NCI-H526 (cell line): ENCODE results near the gene PRSS38.

Source experiments
- DNase-seq, 2 experiments: peaks; one replicate each; lab custom pipeline; 2025; lab: John Stamatoyannopoulos, UW

PRSS38 gene

DNA sequence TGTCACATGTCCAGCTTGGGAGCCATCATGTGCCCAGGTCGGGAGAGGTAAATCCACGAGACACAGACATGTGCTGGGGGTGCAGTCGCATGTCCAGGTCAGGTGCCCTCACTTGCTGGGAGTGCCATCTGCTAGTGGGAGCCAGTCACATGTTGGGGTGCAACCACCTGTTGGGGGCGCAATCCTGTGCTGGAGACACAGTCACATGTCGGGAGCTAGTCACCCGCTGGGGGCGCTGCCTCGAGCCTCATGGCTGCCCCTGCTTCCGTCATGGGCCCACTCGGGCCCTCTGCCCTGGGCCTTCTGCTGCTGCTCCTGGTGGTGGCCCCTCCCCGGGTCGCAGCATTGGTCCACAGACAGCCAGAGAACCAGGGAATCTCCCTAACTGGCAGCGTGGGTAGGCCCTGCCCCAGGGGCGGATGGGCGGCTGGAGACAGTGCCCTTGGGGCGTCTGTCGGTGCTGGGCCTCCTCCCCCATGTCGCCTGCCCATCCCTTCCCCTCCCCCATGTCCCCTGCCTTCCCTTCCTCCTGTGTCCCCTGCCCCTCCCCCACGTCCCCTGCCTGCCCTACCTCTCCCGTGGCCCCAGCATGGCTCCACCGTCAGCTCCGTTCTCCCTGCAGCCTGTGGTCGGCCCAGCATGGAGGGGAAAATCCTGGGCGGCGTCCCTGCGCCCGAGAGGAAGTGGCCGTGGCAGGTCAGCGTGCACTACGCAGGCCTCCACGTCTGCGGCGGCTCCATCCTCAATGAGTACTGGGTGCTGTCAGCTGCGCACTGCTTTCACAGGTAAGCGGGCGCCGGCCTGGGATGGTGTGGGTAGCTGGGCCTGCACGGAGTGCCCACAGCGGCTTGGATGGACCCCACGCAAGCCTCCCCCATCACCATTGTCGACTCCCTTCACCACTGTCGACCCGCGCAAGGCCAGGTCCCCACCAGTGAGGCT lies at the start of gene PRSS38:
TSS of gene PRSS38 (plus strand) at position 208 of the 942 bp plus-strand sequence. CDS start at position 250, 42 bp downstream.
- no peak for DNase-seq

DNA sequence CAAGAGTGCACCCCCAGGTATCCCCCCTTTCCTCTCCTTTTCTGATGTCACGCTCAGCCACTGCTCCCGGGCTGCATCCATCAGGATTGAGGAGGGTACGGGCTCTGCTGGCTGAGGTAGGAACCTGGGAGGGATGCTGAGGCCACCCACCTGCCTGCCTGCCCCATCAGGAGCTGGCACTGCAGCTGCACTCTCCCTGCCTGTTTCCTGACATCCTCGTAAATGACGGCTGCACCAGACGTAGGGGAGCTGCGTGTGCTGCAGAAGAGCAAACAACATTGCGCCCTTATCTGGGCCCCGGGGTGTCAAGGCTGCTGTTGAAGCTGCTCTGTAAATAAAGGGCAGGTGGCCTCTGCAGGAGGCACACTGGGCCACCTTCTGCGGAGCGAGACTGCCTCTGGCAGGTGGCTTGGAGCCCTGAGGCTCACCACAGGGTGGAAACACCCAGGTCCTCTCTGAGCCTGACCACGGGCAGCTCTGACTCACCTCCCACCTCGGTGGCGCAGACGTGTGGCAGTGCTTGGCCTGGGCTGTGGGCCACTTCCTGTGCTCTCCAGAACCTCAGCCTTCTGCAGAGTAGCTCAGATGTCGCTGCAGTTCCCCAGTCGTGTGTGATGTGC lies 49.4 kb upstream of the PRSS38 start:
- no peak for DNase-seq

DNA sequence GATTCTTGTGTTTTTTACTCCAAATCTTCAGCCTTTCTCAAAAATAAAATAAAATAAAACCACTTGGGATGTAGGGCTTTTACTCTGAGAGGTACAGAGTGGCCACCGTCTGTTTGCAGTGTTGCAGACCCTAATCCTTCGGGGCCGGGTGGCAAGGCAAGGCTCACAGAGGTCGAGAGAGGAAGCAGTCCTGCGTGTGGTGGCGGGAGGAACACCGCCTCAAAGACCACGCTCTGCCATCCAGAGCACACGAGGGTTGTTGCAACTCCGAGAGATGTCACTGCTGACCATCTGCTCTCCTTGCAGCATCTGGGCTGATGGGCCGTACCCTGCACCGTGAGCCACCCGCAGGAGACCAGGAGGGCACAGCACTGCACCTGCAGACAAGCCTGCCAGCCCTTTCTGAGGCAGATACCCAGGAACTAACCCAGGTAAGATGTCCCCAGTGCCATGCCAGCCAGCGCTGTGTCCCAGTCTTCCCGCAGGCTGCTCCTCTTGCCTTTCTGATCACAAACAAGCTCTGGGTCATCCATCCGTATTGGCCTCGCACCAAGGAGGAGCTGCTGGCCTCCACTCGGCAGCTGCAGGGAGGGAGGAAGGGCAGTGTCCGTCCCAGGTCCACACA lies 48.7 kb upstream of the PRSS38 start:
- DNase-seq: no peak

DNA sequence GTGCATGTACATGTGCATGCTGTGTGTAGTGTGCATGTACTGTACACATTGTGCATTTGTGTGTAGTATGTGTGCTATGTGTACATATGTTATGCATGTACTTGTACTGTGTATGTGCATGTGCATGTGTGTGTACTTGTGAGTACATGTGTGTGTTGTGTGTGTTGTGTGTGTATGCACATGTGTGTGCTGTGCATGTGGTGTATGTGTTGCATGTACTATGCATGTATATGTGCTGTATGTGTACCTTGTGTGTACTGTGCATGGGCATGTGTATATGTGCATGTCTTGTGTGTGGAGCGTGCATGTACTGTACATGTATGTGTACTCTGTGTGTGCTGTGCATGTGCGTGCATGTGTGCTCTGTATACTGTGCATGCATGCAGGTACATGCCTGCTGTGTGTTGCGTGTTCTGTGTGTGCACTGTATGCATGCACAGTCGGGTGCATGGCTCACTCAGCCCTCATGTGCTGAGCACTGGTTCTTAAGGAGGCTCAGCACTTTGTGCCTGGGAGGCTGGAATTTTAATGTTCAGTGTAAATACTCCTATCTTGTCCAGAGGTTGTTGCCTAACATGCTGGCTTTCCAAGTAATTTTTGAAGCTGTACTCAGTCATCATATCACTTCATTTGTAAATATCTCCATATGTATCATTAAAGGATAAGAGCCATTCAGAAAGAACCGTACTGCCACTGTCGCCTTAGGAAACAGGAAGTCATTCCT lies 47.9 kb upstream of the PRSS38 start:
- no peak for DNase-seq

DNA sequence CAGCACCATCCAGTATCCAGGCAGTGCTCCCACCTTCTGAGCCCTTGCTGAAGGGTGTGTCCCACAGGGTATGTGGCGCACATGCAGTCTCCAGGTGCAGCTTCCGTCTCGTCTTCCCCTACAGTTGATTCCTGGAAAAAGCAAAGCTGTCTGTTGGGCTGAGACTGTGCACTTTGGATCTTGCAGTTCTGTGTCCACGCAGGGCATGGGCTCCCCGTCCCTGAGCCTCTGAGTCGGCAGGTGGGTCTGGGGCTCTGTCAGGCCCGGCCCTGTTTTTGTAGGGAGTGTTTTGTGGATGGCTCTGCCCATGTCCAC lies 47.4 kb upstream of the PRSS38 start:
- no peak for DNase-seq

DNA sequence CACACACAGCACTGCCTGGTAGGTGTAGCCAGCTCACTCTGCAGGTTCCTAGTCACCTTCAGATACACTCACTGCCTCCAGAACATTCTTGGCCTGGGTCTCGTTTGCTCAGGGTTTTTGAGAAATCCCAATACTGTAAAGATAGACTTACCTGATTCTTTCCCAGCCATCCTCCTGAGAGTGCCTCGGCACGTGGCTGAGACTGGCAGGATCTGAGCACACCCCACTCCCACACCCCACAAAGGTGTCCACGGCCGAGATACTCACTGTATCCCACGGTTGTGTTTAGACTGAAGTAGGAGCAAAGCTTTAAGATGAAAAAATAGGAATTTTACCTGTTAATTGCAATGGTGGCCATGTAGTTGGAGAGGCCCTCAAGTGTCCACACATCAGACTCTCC lies 46.8 kb upstream of the PRSS38 start:
- DNase-seq: no peak

DNA sequence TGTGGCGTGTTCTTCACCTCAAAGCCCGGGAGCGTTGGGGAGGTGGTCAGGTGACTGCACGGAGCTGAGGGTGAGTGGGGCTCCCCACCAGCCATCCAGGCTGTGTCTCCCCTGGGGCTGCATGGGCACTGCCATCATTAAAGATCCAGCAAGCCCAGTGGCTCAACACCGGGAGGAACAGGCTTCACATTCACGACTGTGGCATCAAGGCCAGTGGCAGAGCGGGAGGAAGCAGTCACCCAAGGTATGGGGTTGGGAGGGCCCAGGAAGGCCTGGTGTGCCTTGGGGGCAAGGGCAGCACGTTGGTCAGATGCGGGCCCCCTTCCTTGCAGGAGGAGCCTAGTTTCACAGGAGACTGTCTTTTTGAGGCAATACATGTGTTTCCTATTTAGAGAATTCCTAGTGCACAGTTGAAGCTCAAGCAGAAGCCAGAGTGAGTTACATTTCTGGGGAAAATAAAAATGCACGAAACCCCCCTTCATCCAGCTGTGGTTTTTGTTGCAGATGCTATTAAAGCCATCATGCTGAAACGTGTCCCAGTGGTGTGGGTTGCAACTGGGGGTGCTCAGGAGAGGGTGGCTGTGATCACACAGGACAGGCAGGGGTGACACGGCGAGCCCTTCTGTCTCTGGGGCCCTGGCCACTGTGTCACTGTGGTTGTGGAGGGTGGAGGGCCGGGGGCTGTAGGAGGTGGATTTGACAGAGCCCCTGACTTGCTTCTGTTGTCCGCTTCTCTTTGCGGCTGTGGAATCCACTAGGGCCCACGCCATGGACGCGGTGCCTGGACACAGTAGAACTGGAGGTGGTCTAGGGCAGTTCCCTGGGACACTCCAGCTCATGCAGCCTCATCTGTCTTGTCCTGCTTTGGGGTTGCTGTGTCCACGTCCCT lies 46.2 kb upstream of the PRSS38 start:
- no peak for DNase-seq

DNA sequence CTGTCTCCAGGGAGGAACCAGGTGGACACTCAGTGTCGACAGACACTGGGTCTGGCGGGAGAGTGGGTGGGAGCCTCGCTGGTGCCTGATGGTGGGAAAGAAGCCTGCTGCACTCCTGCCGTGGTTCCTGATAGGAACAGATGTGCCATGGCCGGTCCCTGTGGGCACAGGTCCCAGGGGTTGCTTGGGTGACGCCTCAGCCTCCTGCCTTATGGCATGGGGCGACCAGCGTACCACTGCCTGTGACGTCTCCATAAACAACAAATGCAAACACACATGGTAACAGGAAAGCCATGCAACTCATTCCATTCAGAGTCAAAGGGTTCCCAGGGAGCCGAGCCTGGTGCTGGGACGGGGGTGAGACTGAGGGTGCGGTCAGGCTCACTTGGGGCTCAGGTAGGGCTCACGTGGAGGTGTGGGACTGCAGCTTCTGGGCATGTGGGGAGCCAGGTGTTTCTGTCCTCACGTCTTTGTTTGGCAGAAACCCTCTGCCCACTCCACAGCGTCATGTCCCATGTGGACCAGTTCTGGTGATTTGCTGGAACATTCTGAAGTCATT lies 45.5 kb upstream of the PRSS38 start:
- no peak for DNase-seq

DNA sequence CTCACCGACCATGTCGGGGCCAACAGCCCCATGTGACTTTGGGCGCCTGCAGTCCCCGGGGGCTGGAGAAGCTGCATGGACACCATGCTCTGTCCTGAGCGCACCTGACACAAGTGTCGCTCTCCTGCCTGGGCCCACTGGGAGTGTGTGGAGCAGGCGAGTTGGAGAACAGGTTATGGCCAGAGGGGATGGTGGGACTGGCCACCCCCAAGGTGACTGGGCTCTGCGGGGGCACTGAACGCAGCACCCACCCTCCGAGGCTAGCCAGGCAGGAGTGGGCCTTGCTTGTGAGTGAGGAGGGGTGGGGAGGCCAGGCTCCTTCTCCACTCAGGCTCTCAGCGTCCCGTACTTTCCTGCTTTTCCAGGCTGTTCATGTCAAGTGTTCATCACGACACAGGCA lies 44.7 kb upstream of the PRSS38 start:
- no peak for DNase-seq

DNA sequence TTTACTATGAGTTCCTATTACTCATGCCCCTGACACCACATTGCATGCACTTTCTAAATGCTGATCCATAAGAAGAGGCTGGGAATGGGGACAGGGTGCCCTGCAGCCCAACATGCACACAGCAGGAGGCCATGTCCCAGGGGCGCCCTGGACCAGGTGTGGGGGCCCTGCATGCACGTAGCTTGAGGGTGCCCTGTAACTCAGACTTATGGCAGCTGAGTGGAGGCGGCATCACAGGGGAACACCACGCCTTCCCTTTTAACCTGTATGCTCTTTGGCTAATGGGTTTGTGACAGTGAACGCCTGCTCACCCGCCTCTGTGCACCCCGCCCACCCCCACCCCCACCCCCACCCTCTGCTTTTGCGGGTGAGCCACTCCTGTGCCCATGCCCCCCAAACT lies 44.1 kb upstream of the PRSS38 start:
- no peak for DNase-seq

DNA sequence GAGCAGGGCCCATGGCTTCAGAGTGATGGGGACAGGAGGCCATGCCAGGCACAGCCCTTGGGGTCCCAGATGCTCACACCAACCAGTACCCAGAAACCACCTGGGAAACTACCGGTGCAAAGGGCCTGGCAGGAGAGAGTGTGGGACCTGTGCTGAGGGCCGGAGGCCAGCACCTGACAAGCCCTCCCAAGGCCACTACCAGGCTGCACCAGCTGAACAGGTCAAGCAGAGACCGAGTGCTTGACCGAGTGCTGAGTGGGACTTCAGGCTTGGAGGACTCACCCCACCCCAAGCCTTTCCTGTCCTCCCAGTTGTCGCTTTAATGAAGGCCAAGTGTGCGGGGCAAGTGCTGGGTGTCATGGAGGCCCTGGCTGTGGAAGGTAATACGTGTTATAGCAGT lies 43.7 kb upstream of the PRSS38 start:
- no peak for DNase-seq

DNA sequence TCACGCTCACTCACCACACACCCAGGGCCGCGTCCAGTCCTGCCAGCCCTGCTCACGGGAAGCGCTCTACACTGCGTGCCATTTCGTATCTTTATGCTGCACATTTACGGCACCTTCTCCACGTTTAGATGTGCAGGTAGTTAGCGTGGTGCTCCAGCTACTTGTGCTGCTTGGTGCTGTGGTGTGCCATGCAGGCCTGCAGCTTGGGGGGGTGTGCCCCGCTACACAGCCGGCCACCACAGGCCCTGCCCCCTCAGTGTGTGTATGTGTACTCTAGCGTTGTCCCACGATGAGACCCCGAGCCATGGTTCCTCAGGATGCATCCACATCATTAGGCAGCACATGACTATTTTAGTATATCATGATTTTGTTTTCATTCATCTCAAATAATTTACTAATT lies 41.9 kb upstream of the PRSS38 start:
- DNase-seq: no peak

DNA sequence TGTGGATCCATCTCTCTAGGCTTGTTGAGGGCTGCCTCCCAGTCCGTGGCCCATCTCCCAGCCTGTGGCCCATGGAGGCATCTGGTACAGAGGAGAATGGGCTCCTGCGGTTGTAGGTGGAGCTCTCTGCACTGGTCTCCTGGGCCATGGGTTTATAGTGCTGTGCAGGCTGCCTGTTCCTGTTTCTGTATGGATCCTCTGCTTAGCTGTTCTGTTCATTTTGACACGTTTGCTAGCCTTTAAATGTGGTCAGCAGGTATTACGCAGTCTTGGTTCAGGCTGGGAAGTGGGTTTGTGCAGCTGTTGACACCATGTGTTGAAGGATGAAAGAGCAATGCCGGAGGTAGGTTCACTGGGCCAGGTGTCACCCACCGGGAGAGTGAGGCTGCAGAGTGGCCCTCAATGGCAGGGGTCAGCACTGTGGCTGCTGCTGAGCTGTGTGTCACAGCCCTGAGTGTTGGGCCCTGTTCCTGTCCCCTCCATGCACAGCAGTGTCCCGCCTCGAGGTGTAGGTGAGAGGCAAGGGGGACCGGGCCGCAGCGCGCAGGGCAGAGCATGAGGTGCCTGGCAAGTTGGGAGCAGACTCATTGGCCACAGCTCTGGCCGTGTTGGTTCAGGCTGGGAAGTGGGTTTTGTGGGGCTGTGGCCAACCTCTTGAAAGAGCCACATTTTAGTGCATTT lies 41.3 kb upstream of the PRSS38 start:
- no peak for DNase-seq

DNA sequence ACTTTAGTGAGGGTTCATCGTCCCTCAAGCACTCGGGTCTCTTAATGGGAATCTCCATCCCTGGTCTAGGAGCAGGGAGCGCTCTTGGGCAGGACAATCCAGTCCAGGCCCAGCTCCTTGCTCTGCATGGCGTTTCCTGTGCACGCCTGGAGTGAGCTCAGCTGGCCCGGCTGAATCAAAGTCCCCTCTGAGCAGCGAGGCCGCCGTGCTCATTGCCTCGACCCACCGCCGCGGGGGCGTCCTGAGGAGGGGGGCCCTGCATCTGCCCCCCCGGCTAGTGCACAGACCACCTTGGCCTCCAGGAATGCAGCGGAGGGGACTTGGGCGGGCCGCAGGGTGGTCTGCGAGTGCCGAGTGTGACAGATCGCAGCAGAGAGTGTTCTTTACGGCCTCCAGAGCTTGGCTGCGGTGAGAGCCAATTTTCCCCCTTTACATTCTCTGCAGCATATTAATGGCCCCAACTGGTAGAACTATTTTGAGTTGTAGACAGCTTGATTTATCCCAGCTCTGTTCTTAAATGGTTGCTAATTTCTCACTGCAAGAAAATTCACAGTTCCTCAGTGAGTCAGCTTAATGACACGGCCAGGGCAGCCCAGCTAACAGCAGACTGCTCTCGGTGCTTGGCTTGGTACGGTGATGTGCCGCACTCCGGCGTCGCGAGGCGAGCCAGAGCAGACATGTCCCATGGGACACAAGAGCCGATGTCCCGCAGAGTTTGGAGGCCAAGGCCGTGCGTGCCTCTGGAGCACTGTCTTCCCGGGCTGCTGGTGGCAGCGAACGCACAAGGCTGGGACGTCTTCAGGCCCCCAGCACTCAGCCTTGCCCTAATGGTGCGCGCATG lies 40.4 kb upstream of the PRSS38 start:
- no peak for DNase-seq

DNA sequence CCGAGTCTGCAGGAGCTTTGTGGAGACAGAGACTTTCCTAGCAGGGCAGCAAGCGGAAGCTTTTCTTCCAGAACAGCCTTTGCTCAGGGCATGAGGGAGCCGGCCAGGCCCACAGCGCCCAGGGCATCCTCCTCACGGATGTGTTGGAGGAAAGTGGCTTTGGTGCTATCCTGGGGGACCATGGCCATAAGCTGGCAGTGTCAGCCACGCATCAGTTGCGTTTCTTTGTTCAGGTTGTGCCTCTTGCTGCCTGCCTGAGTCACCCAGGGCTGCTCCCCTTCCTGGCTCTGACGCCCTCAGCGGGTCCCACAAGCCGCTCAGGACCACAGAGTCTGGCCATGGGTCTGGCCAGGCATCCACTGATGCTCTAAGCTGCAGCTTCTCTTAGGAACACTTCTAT lies 39.6 kb upstream of the PRSS38 start:
- DNase-seq: no peak

DNA sequence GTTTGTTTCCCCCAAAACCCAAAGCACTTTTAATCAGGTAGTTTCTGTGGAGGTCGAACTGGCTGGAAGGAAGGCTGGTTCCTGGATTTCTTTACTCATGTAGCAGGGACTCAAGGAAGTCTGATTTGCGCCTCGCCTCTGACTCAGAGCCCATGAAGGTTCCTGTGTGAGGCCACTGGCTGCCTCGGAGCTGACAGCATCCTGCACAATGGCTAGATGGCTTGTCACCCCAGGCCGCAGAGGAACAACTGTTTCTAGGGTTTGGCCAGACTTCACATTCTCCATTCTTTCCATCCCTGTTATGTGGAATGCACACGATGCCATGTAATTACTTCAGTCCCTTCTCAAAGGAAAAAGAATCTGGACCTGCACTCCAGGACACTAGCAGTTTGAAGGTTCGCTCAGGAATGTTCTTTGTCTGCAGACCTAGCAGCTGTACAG lies 39.1 kb upstream of the PRSS38 start:
- no peak for DNase-seq

DNA sequence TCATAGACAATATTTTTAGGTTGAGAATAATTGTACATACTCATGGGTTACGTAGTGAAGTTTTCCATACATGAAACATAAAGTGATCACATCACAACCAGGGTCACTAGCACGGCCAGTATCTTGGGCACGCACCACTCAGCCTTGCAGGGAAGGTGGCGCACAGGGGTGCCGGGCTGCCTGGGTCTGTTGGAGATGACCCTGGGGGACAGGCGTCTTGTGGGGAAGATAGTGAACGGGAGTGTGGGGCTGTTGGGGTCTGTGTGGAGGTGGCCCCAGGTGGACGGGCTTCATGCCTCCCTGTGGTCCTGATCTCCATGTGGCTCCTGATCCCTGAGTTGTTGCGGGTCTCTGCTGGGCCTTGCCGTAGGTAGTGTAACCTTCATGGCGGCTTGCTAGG lies 38.3 kb upstream of the PRSS38 start:
- no peak for DNase-seq

DNA sequence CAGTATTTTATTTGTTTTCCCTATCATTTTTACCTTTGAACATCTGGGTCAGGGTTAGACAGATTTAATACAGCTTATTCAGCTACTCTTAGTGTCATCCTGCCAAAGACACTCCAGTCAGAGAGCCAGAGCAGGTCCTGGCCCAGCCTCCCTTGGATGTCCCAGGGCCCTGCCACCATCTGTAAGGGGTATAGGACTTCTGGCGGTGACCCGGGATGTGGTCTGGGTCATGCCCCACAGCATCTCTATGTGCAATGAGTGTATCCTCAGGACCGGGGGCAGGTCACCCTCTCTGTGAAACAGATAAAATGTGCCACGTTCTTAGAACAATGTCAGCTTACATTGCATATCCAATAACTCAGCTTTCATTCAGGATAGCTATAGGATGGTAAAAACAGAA lies 37.8 kb upstream of the PRSS38 start:
- no peak for DNase-seq

DNA sequence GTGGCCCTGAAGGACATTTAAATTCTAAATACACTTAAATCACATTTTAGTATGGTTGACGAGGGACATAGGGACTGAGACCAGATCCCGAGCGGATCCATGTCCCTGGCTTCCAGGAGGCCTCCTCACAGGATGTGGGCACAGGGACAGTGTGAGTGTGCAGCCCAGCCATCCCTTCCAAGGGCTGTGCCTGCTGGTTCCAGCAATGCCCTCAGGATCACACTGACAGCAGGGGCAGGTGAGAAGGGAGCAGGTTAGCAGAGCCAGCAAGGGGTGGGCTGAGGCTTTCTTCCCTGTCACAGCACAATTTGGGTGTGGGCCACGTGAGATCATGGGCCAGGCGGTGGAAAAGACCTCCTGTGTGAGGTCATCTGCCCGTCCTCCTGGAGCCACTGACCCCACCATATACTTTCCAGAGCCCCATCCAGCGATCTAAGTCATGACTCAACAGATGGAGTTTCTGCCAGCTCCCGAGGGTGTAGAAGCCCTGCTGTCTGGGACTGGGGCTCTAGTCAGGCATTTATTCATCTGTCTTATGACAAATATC lies 37.0 kb upstream of the PRSS38 start:
- no peak for DNase-seq
